Activated T-helper 2 cell treated with anti-CD3 and anti-CD28 coated beads, Interferon-gamma antibody, Interleukin-2, Interleukin-4, amounts not matched to agents 10 μg/mL and 5 μg/mL and 100 μg/mL, durations not matched to agents 14 hours and 24 hours and 36 hours (primary cell): ENCODE results near the gene RSPO1. TPM values are rescaled to one million over a fixed set of nuclear protein-coding genes. Genes with fewer than 3 reads are reported as not detected.

ENCODE experiments used
- DNase-seq: peaks from one replicate; pipeline ENCODE4 v3.0.0; 2021; ENCODE audit warnings: low spot score
- H3K27ac Mint-ChIP-seq: one replicate; pipeline ENCODE4 v1.8.0; 2021; ENCODE audit warnings: mixed read lengths
- H3K27me3 Mint-ChIP-seq: one replicate; pipeline ENCODE4 v1.8.0; 2021; ENCODE audit warnings: low read depth, mixed read lengths
- H3K36me3 Mint-ChIP-seq: one replicate; pipeline ENCODE4 v1.8.0; 2021; ENCODE audit warnings: low read depth, mixed read lengths
- H3K4me1 Mint-ChIP-seq: one replicate; pipeline ENCODE4 v1.8.0; 2021; ENCODE audit warnings: low read depth, mixed read lengths
- H3K4me3 Mint-ChIP-seq: one replicate; pipeline ENCODE4 v1.8.0; 2021; ENCODE audit warnings: low read depth, mild to moderate bottlenecking, moderate library complexity, mixed read lengths
- H3K9me3 Mint-ChIP-seq: one replicate; pipeline ENCODE4 v1.8.0; 2021; ENCODE audit warnings: mixed read lengths
- intact Hi-C: fragments of 100-400 bp; cut with micrococcal nuclease; formaldehyde crosslinking; loops from one replicate; pipeline ENCODE4 v1.15.1; 2023
- total RNA-seq: library from RNA; stranded (reverse); gene quantifications from 2 replicates; pipeline ENCODE4 v1.2.3, GENCODE V29; 2022

The RSPO1 gene
- total RNA-seq, 1 donor from 2014 or later = not detected

DNA sequence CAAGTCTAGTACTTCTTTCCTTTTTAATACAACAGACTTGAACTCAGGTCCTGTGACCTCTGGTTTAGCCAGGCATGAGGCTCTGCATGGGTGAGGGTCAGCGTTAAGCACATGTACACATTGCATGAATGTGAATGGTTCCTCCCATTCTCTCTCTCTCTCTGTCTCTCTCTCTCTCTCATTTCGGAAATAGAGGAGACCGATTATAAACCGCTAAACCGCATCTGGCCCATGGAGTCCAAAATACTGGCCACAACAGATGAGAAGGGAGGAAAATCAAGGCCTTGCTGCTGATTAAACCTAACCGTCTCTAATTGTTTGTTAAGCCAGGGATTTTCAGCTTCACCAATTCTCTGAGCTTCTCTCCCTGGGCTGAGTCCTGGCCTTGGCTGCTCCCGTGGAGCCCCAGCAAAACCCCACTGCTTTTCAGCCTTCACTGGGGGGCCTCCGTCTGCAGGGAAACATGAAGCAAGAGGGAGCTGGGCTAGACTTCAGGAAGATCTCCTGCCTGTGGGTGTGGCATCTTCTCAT, 6.6 kb downstream of the RSPO1 start:
- no peak overlapping the region for H3K27ac Mint-ChIP-seq
- no peaks in the 10 kb centered on the region for H3K36me3 Mint-ChIP-seq
- H3K27me3 Mint-ChIP-seq = peaks cover 58% of the 10 kb centered on the region
- no peaks in the 10 kb centered on the region for H3K9me3 Mint-ChIP-seq
- no peaks in the 10 kb centered on the region for H3K4me1 Mint-ChIP-seq
- H3K4me3 Mint-ChIP-seq = no peak overlapping the region
- intact Hi-C loops = no loop called here
- no peak for DNase-seq

- intact Hi-C loops = no loop called here
- no peaks in the 10 kb centered on the region for H3K36me3 Mint-ChIP-seq
- DNase-seq = no peak
- H3K9me3 Mint-ChIP-seq = no peaks in the 10 kb centered on the region
- H3K27ac Mint-ChIP-seq = no peak overlapping the region
- H3K4me1 Mint-ChIP-seq = no peaks in the 10 kb centered on the region
- no peak overlapping the region for H3K4me3 Mint-ChIP-seq
- peaks cover 23% of the 10 kb centered on the region for H3K27me3 Mint-ChIP-seq
These were observed 12.6 kb downstream of the RSPO1 start for GRCh38 chr1:37622131-37622530.

DNA sequence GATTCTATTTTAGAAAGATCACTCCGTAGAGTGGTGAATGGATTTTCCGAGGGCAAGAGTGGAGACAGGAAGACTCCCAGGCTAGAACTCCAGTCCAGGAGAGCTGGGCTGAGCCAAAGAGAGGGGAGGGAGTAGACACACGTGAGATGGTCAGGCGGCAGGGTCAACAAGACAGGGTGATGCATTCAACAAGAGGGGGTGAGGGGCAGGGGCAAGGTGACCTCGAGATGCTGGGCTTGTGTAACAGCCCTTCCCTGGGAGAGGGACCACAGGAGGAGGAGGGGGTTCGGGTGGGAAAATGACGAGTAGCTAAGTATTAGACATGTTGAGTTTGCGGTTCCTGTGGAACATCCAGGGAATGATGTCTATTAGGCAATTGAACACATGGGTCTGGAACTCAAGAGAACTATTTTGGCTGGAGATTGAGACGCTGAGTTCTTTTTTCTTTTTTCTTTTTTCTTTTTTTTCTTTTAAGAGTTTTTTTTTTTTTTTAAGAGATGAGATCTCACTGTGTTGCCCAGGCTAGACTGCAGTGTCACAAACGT, 13.3 kb downstream of the RSPO1 start:
- H3K27me3 Mint-ChIP-seq = peaks cover 21% of the 10 kb centered on the region
- H3K27ac Mint-ChIP-seq = no peak overlapping the region
- no peaks in the 10 kb centered on the region for H3K9me3 Mint-ChIP-seq
- H3K4me3 Mint-ChIP-seq = no peak overlapping the region
- no peaks in the 10 kb centered on the region for H3K4me1 Mint-ChIP-seq
- H3K36me3 Mint-ChIP-seq = no peaks in the 10 kb centered on the region
- no peak for DNase-seq
- intact Hi-C loops = no loop called here

DNA sequence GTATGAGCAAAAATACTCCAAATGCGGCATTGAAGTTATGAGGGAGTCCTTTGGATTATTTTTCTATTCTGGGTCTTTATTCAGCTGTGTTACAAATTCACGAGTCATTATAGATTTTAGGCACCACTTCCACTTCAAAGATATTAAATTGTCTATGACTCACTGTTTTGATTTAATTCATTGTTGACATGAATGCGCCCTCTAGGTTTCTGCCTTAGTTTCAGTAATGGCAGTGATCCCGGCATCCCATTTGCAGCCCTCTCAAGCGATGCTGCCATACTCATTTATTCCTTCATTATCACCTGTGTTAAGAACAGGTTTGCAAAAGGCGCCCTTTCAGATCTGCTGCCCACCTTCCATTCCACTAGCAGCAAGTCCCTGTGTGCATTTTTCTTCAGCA, 14.0 kb downstream of the RSPO1 start:
- no peak overlapping the region for H3K27ac Mint-ChIP-seq
- no peak for DNase-seq
- H3K4me1 Mint-ChIP-seq = no peaks in the 10 kb centered on the region
- intact Hi-C loops = no loop called here
- no peaks in the 10 kb centered on the region for H3K9me3 Mint-ChIP-seq
- H3K4me3 Mint-ChIP-seq = no peak overlapping the region
- no peaks in the 10 kb centered on the region for H3K36me3 Mint-ChIP-seq
- peaks cover 23% of the 10 kb centered on the region for H3K27me3 Mint-ChIP-seq

GRCh38 chr1:37616330-37616729, 18.4 kb downstream of the RSPO1 start:
- H3K27me3 Mint-ChIP-seq = peaks cover 22% of the 10 kb centered on the region
- no peak overlapping the region for H3K27ac Mint-ChIP-seq

DNA sequence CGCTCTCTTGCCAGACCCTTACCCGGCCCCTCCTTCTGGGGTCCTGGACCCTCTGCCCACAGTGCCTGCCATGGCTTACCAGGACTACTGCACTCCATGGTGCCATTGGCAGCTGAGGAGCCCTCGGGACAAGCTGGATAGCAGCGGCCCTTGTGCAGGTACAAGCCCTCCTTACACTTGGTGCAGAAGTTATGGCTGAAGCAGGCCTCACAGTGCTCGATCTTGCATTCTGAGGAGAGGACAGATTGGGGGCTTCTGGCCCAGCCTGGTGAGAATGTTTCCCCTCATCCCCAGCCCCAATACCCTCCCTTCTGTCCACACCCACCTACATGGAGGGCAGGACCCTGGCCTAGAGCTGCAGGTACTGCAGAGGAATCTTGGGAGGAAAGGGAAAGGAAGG, 20.6 kb downstream of the RSPO1 start:
- H3K4me1 Mint-ChIP-seq = no peaks in the 10 kb centered on the region
- intact Hi-C loops = no loop called here
- no peak for DNase-seq
- H3K27ac Mint-ChIP-seq = no peak overlapping the region
- no peaks in the 10 kb centered on the region for H3K36me3 Mint-ChIP-seq
- H3K27me3 Mint-ChIP-seq = peaks cover 20% of the 10 kb centered on the region
- H3K4me3 Mint-ChIP-seq = no peak overlapping the region
- H3K9me3 Mint-ChIP-seq = no peaks in the 10 kb centered on the region

More at GRCh38 chr1:37616330-37616729, 18.4 kb downstream of the RSPO1 start:
- H3K4me1 Mint-ChIP-seq = no peaks in the 10 kb centered on the region
- H3K9me3 Mint-ChIP-seq = no peaks in the 10 kb centered on the region
- H3K4me3 Mint-ChIP-seq = no peak overlapping the region
- intact Hi-C loops = no loop called here
- no peaks in the 10 kb centered on the region for H3K36me3 Mint-ChIP-seq
- DNase-seq = no peak

DNA sequence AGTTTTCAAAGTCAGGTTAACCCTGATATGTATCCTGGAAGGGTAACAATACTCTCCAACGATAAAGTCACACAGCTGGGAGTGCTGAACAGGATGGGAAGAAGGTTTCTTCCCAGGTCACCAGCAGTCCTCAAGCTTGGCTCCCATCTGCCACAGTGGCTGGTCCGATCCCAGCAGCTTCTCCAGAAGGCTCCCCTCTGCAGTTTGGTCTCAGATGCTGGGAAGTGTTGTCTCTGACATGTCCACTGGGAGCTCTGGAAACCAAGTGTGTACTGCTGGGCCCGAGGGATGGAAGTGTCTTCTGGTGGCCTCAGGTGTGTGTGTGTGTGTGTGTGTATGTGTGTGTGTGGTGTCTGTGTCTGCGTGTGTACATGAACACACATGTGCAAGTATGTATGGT, 22.5 kb downstream of the RSPO1 start:
- Mint-ChIP-seq H3K4me3 (no peak overlapping the region), H3K9me3 (no peaks in the 10 kb centered on the region), H3K27me3 (peaks cover 10% of the 10 kb centered on the region), H3K4me1 (no peaks in the 10 kb centered on the region), H3K27ac (no peak overlapping the region), H3K36me3 (no peaks in the 10 kb centered on the region)
- no peak for DNase-seq
- intact Hi-C loops = no loop called here

DNA sequence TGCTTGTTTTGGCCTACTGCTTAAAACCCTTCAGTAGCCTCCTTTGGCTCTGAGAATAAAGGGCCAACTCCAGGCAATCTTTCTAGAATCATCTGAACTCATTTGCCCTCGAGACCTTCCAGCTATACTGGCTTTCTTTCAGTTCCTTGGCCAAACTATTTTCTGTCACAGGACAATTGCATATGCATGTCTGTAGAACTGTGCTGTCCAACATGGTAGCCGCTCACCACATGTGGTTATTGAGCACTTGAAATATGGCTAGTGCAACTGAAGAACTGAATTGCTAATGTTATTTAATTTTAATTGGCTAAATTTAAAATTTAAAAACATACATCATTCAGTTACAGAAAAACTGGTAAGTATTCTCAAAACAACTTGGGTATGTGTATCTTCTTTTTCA, 24.7 kb downstream of the RSPO1 start:
- Mint-ChIP-seq H3K4me1 (no peaks in the 10 kb centered on the region), H3K4me3 (no peak overlapping the region), H3K27me3 (peaks cover 1% of the 10 kb centered on the region), H3K27ac (no peak overlapping the region), H3K36me3 (no peaks in the 10 kb centered on the region), H3K9me3 (no peaks in the 10 kb centered on the region)
- no peak for DNase-seq
- intact Hi-C loops = no loop called here

DNA sequence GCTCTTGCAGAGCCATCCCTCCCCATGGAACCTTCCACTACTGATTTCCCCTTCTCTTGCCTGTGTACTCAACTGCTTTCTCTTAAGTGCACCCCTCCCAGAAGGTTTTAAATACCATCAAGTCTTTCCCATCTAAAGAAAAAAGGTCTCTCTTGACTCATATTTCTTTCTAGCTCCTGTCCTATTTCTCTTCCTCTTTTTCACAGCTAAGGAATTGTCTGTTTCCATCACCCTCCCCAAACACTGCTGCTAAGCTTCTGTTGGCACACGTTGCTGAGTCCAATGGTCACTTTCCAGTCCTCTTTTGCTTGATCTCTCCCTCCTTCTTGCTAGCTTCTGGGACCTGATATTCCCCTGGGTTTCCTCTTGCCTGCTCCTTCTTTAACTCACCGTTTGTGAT, 25.7 kb downstream of the RSPO1 start:
- no peaks in the 10 kb centered on the region for H3K4me1 Mint-ChIP-seq
- H3K9me3 Mint-ChIP-seq = no peaks in the 10 kb centered on the region
- H3K36me3 Mint-ChIP-seq = no peaks in the 10 kb centered on the region
- intact Hi-C loops = no loop called here
- no peak overlapping the region for H3K27ac Mint-ChIP-seq
- H3K27me3 Mint-ChIP-seq = peaks cover 6% of the 10 kb centered on the region
- no peak for DNase-seq
- H3K4me3 Mint-ChIP-seq = no peak overlapping the region

- H3K27ac Mint-ChIP-seq = no peak overlapping the region
- H3K36me3 Mint-ChIP-seq = no peaks in the 10 kb centered on the region
- intact Hi-C loops = no loop called here
- H3K9me3 Mint-ChIP-seq = no peaks in the 10 kb centered on the region
- no peak overlapping the region for H3K4me3 Mint-ChIP-seq
- peaks cover 6% of the 10 kb centered on the region for H3K27me3 Mint-ChIP-seq
- no peaks in the 10 kb centered on the region for H3K4me1 Mint-ChIP-seq
- no peak for DNase-seq
These were observed 28.0 kb downstream of the RSPO1 start for GRCh38 chr1:37606481-37607263.

DNA sequence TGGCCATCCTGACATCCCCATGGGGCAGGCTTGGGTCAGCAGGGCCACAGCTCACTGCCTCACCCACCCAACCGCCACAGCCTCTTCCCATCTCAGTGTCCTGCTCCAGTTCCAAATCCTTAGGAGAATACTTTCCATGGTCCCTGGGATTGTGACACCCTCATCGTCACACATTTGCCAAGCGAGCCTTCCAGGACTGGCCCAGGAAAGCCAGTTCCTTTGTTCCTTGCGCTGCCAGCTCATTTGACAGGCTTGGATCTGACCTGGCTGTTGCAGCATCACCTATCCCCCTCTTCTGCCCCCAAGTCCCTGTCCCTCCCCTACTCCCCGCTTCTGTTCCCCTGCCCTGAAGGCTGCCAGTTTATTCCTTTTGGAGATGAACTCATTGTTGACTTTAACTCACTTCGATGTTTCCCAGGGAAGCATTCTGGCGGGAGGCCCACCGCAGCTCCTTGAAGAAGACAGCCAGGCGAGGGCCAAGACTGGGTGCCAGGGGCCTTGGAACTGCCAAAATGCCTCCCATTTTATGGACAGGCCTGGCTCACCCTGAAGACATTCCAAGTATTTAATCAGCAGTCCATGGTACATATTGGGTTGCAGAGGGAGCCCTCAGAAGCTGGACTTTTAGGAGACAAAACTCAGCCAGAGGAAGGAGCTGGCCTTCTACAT, 28.8 kb downstream of the RSPO1 start:
- Mint-ChIP-seq H3K9me3 (no peaks in the 10 kb centered on the region), H3K4me1 (no peaks in the 10 kb centered on the region), H3K27me3 (peaks cover 6% of the 10 kb centered on the region), H3K27ac (no peak overlapping the region), H3K36me3 (no peaks in the 10 kb centered on the region), H3K4me3 (no peak overlapping the region)
- DNase-seq = no peak
- intact Hi-C loops = no loop called here

GRCh38 chr1:37605061-37605650, 29.5 kb downstream of the RSPO1 start:
- H3K27me3 Mint-ChIP-seq = peaks cover 6% of the 10 kb centered on the region
- intact Hi-C loops = no loop called here
- H3K27ac Mint-ChIP-seq = no peak overlapping the region
- H3K4me1 Mint-ChIP-seq = no peaks in the 10 kb centered on the region
- H3K4me3 Mint-ChIP-seq = no peak overlapping the region
- no peaks in the 10 kb centered on the region for H3K36me3 Mint-ChIP-seq
- no peaks in the 10 kb centered on the region for H3K9me3 Mint-ChIP-seq
- DNase-seq = no peak
